PC-3 (cell line): ENCODE results near the gene NPEPPS. TPM values are rescaled to one million over a fixed set of nuclear protein-coding genes. Genes with fewer than 3 reads are reported as not detected.

ENCODE experiments used
- ATAC-seq: fragments of 200-7000 bp; cut with Tn5 transposase; 2 replicates; pipeline ENCODE4 v1.9.1; 2020; ENCODE audit warnings: mild to moderate bottlenecking, moderate library complexity
- BruUV-seq: library from RNA; stranded (reverse); fragments of 400-500 nt; replicated peaks from 2 replicates; lab custom pipeline; 2021; lab: Mats Ljungman, UMichigan
- CTCF ChIA-PET: fragments of 300-600 bp; sonication (Branson Sonifier 250); formaldehyde crosslinking; loops from one replicate; lab custom pipeline; 2022; ENCODE audit warnings: antibody characterized with exemption; lab: Charles Lee
- POLR2A ChIA-PET: fragments of 300-600 bp; sonication (Branson Sonifier 250); formaldehyde crosslinking; loops from one replicate; lab custom pipeline; 2022; ENCODE audit warnings: antibody characterized with exemption; ENCODE audit not compliant: unreplicated experiment; lab: Charles Lee
- DNase-seq: peaks from one replicate; pipeline ENCODE4 v3.0.0-alpha.2; 2015
- H2AFZ ChIP-seq: fragments of 300-600 bp; sonication (generic); 2 replicates; pipeline ENCODE4 v1.6.0; 2016; ENCODE audit warnings: antibody characterized with exemption, low read length
- H3F3A ChIP-seq: fragments of 300-600 bp; sonication (generic); one replicate; pipeline ENCODE4 v1.6.0; 2017; ENCODE audit warnings: antibody characterized with exemption, low read length, control low read depth, mild to moderate bottlenecking; ENCODE audit not compliant: unreplicated experiment
- H3K27ac ChIP-seq: fragments of 300-600 bp; sonication (generic); 2 replicates; pipeline ENCODE4 v1.5.1; 2016; ENCODE audit warnings: mild to moderate bottlenecking, low read length
- H3K27me3 ChIP-seq: fragments of 300-600 bp; sonication (generic); 2 replicates; pipeline ENCODE4 v1.6.1; 2016; ENCODE audit warnings: low read length, mixed read lengths
- H3K36me3 ChIP-seq: fragments of 300-600 bp; sonication (generic); 2 replicates; pipeline ENCODE4 v1.6.1; 2016; ENCODE audit warnings: low read depth, mixed run types, low read length, mixed read lengths
- H3K4me1 ChIP-seq: fragments of 300-600 bp; sonication (generic); 2 replicates; pipeline ENCODE4 v1.5.1; 2016; ENCODE audit warnings: low read length; ENCODE audit not compliant: insufficient read depth
- H3K4me2 ChIP-seq: fragments of 300-600 bp; sonication (generic); 2 replicates; pipeline ENCODE4 v1.6.0; 2016; ENCODE audit warnings: low read length
- H3K4me3 ChIP-seq: fragments of 300-600 bp; sonication (generic); 2 replicates; pipeline ENCODE4 v1.5.1; 2016; ENCODE audit warnings: mild to moderate bottlenecking, low read length, mixed read lengths
- H3K79me2 ChIP-seq: fragments of 300-600 bp; sonication (generic); 2 replicates; pipeline ENCODE4 v1.6.1; 2017; ENCODE audit warnings: low read length, mixed read lengths
- H3K9ac ChIP-seq: fragments of 300-600 bp; sonication (generic); 2 replicates; pipeline ENCODE4 v1.6.0; 2016; ENCODE audit warnings: mild to moderate bottlenecking, low read length
- H3K9me2 ChIP-seq: fragments of 300-600 bp; sonication (generic); replicated peaks from 2 replicates; pipeline ENCODE4 v1.6.1; 2016; ENCODE audit warnings: mixed run types, low read length, mixed read lengths
- H3K9me3 ChIP-seq: fragments of 300-600 bp; sonication (generic); 2 replicates; pipeline ENCODE4 v1.6.1; 2016; ENCODE audit warnings: low read length, mixed read lengths
- H4K20me1 ChIP-seq: fragments of 300-600 bp; sonication (generic); 2 replicates; pipeline ENCODE4 v1.6.1; 2016; ENCODE audit warnings: low read length, mixed read lengths
- EZH2 ChIP-seq: fragments of 300-600 bp; sonication (generic); IDR thresholded peaks from one replicate; pipeline ENCODE4 v1.6.1; 2017; ENCODE audit warnings: antibody characterized with exemption, mild to moderate bottlenecking, low read length; ENCODE audit not compliant: unreplicated experiment
- EZH2phosphoT487 ChIP-seq: fragments of 300-600 bp; sonication (generic); IDR thresholded peaks from 2 replicates; pipeline ENCODE4 v1.6.1; 2018; ENCODE audit warnings: mild to moderate bottlenecking, antibody characterized with exemption, low read length, borderline replicate concordance
- intact Hi-C: fragments of 100-400 bp; cut with micrococcal nuclease; formaldehyde crosslinking; loops from 2 replicates; pipeline ENCODE4 v1.9.0; 2023
- total RNA-seq: library from RNA; depleted of rRNA; stranded (reverse); fragments of >200 nt; gene quantifications from 2 replicates; pipeline ENCODE4 v1.2.3, GENCODE V29; 2014
- TF ChIP-seq, protein P1 (sequence below): fragments of 300-600 bp; sonication (generic); conservative IDR thresholded peaks from 2 replicates; pipeline ENCODE4 v1.5.1; 2017; ENCODE audit warnings: antibody characterized with exemption, low read depth, mild to moderate bottlenecking, low read length

The NPEPPS gene
- total RNA-seq, 1 experiment from 2014 or later = 112 TPM

DNA sequence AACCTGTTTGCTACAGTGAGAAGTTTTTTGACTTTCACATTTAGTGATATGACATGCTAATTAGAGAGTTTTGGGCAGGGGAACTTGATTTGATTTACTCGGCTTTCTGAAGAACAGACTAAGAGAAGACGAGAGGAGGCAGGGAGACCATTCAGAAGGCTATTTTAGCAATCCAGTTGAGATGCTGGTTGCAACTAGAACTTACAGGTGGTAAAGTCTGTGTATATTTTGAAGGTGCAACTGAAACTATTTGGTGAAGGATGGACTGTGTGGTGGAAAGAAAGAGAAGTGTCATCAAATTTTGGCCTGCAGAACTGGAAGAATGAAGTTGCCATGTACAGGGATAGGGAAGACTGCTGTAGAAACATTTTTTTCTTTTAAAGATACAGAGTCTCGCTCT lies 76.6 kb downstream of the NPEPPS start:
- no peaks in the 10 kb centered on the region for H3K27me3 ChIP-seq
- no peaks in the 10 kb centered on the region for H3K9me2 ChIP-seq
- no peak overlapping the region for H3K27ac ChIP-seq
- no peaks in the 10 kb centered on the region for H3K79me2 ChIP-seq
- H3K9ac ChIP-seq = no peak overlapping the region
- H3K4me3 ChIP-seq = no peak overlapping the region
- BruUV-seq = no TSS peak
- DNase-seq (no peak), ATAC-seq (no peak)
- peaks cover 13% of the 10 kb centered on the region for H3K4me1 ChIP-seq
- POLR2A ChIA-PET = no interaction called here
- CTCF ChIA-PET = no interaction called here
- no peaks in the 10 kb centered on the region for H3K9me3 ChIP-seq
- H2AFZ ChIP-seq = no peak overlapping the region
- intact Hi-C loops = no loop called here
- no peak overlapping the region for H3K4me2 ChIP-seq
- peaks cover 5% of the 10 kb centered on the region for H3F3A ChIP-seq
- peaks cover 62% of the 10 kb centered on the region for H3K36me3 ChIP-seq
- H4K20me1 ChIP-seq = no peaks in the 10 kb centered on the region
- TF ChIP-seq, protein P1, sequence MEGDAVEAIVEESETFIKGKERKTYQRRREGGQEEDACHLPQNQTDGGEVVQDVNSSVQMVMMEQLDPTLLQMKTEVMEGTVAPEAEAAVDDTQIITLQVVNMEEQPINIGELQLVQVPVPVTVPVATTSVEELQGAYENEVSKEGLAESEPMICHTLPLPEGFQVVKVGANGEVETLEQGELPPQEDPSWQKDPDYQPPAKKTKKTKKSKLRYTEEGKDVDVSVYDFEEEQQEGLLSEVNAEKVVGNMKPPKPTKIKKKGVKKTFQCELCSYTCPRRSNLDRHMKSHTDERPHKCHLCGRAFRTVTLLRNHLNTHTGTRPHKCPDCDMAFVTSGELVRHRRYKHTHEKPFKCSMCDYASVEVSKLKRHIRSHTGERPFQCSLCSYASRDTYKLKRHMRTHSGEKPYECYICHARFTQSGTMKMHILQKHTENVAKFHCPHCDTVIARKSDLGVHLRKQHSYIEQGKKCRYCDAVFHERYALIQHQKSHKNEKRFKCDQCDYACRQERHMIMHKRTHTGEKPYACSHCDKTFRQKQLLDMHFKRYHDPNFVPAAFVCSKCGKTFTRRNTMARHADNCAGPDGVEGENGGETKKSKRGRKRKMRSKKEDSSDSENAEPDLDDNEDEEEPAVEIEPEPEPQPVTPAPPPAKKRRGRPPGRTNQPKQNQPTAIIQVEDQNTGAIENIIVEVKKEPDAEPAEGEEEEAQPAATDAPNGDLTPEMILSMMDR = no peak
- TF ChIP-seq EZH2phosphoT487 = no peak

DNA sequence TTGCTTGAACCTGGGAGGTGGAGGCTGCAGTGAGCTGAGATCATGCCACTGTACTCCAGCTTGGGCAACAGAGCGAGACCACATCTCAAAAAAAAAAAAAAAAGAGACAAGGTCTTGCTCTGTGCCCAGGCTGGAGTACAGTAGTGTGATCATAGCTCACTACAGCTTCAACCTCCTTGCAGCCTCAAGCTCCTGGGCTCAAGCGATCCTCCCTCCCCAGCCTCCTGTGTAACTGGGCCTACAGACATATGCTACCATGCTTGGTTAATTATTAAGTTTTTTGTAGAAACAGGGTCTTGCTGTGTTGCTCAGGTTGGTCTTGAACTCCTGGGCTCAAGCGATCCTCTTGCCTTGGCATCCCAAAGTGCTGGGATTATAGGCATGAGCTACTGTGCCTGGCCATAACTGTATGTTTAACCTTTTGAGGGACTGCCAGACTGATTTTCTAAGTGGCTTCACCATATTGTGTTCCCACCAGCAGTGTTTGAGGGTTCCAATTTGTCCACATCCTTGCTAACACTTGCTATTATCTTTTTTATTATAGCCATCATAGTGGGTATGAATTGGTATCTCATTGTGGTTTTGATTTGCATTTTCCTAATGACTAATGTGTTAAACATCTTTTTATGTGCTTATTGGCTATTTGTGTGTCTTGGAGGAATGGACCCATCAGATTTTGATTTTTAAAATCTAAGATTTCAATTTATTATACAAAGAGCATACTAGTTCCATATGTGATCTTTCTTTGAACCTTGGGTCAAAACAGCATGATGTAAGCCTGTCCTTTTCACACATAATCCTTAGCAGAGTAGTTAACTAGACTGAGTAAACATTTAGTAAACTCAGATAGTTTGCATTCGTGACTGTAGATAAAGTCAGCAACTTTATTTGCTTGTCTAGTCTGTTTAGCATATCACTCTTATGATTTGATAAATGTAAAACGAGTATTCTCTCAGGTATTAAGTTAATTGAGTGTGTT lies 80.8 kb downstream of the NPEPPS start:
- H4K20me1 ChIP-seq = no peaks in the 10 kb centered on the region
- H3K9me3 ChIP-seq = no peaks in the 10 kb centered on the region
- ATAC-seq (peak; percentile 82), DNase-seq (peak; percentile 59)
- no peak overlapping the region for H3K9ac ChIP-seq
- intact Hi-C loops = loop anchor here (5.0 kb wide), 1 partner anchor 289 kb away; the partner anchor contains the start of gene EFCAB13
- H2AFZ ChIP-seq = no peak overlapping the region
- peaks cover 47% of the 10 kb centered on the region for H3K36me3 ChIP-seq
- no TSS peak for BruUV-seq
- H3K4me2 ChIP-seq = peak overlapping the region; percentile 32
- no peaks in the 10 kb centered on the region for H3K79me2 ChIP-seq
- CTCF ChIA-PET = no interaction called here
- H3F3A ChIP-seq = peaks cover 10% of the 10 kb centered on the region
- POLR2A ChIA-PET = no interaction called here
- H3K4me3 ChIP-seq = no peak overlapping the region
- no peaks in the 10 kb centered on the region for H3K27me3 ChIP-seq
- H3K27ac ChIP-seq = peak overlapping the region; percentile 38
- peaks cover 18% of the 10 kb centered on the region for H3K4me1 ChIP-seq
- H3K9me2 ChIP-seq = no peaks in the 10 kb centered on the region
- TF ChIP-seq, protein P1 = no peak
- TF ChIP-seq EZH2phosphoT487 = no peak
- TF ChIP-seq EZH2 = no peak
